HG03469 (cell line): ENCODE results near the gene MGAT4D.
"Not testable (repeated sequence)": the region's sequence is repeated elsewhere in the genome, so short reads cannot be mapped to it uniquely, and the experiment has no call there.

ENCODE experiments used
- ATAC-seq: cut with Tn5 transposase; IDR thresholded peaks from one replicate; pipeline ENCODE4 v1.9.1; 2021; ENCODE audit warnings: mild to moderate bottlenecking, moderate library complexity, moderate number of reproducible peaks; ENCODE audit not compliant: unreplicated experiment

The MGAT4D gene

DNA sequence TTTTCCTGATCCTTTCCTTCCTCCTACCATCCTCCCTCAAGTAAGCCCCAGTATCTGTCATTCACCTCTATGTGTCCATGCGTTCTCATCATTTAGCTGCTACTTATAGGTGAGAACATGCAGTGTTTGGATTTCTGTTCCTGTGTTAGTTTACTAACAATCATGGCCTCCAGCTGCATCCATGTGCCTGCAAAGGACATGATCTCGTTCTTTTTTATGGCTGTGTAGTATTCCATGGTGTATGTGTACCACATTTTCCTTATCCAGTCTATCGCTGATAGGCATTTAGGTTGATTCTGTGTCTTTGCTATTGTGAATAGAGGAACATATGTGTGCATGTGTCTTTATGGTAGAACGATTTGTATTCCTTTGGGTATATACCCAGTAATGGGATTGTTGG lies 53.7 kb downstream of the MGAT4D start:
- not testable (repeated sequence) for ATAC-seq

DNA sequence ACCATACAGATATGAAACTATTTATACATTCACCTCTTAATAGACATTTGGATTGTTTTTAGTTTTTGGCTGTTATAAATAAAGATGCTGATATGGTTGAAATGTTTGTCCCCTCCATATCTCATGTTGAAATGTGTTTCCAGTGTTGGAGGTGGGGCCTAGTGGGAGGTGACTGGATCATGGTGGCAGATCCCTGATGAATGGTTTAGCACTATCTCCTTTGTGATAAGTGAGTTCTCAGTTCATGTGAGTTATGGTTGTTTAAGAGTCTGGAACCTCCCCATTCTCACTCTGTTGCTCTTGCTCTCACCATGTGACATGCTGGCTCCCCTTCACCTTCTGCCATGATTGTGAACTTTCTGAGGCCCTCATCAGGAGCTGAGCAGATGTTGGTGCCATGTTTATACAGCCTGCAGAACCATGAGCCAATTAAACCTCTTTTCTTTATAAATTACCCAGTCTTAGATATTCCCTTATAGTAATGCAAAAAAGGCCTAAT lies 58.4 kb downstream of the MGAT4D start:
- no peak for ATAC-seq

GRCh38 chr4:140427919-140428471 lies 70.1 kb downstream of the MGAT4D start:
- ATAC-seq = no peak

GRCh38 chr4:140427106-140427918 lies 70.8 kb downstream of the MGAT4D start, which contains the start of gene CLGN:
TSS of gene CLGN (minus strand) at chr4:140427648. CDS start at chr4:140413078, 14,570 bp downstream.
- ATAC-seq = peak; percentile 77

DNA sequence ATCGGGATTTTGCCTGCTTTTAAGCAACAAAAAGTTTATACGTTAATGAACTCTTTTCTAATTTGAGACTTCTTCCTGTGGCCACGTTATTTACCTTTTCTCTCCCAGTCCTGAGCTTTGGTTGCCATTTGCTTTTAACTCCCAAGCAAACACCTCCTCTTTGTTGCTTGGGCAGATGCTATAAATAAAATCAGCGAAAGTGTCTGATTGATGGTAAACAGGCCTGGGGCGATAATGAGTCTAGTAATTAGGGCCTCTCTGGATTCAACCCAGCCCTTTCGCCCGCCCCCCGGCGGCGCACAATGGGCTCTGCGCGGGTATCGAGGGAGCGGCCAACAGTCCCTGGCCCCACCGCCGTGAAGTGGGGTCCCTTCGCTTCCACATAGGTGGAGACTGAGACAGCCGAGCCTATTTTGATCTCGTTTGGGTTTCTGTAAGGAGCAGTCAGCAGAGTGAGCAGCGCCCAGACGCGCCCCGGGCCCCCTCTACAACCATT lies 71.4 kb downstream of the MGAT4D start:
- ATAC-seq = peak; percentile 2

GRCh38 chr4:140423106-140423505 lies 75.0 kb downstream of the MGAT4D start:
- ATAC-seq = no peak

DNA sequence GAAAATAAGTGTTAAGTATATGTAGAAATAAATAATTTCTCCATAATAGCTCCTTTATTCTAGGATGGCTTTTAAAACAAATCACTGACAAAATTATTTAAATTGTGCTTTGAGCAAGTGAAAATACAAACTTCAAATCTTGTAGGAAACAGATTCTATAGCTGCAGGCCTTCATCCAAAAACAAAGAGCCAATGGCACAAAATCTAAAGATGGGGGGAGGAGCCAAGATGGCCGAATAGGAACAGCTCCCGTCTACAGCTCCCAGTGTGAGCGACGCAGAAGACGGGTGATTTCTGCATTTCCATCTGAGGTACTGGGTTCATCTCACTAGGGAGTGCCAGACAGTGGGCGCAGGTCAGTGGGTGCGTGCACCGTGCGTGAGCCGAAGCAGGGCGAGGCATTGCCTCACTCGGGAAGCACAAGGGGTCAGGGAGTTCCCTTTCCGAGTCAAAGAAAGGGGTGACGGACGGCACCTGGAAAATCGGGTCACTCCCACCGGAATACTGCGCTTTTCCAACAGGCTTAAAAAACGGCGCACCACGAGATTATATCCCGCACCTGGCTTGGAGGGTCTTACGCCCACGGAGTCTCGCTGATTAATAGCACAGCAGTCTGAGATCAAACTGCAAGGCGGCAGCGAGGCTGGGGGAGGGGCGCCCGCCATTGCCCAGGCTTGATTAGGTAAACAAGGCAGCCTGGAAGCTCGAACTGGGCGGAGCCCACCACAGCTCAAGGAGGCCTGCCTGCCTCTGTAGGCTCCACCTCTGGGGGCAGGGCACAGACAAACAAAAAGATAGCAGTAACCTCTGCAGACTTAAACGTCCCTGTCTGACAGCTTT lies 84.7 kb downstream of the MGAT4D start:
- ATAC-seq = not testable (repeated sequence)

DNA sequence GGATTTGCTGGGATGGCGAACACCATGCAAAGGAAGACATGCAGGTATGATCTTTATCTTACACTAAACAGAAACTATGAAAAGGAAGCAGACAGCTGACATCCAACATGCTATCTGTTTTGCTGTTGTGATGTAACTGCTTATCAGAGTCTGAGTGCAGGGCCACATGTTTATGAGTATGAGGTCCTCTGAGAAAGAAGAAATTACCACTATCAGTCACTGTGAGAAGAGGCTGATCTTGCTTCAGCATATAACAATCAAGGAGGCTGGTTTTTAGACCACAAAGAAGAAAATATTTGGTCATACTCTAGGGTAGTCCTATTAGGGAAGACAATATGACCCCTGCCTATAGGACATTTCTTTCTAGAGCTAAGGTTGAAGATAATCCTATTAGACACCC lies 89.1 kb downstream of the MGAT4D start:
- ATAC-seq = no peak

GRCh38 chr4:140406292-140406691 lies 91.8 kb downstream of the MGAT4D start:
- ATAC-seq = no peak

DNA sequence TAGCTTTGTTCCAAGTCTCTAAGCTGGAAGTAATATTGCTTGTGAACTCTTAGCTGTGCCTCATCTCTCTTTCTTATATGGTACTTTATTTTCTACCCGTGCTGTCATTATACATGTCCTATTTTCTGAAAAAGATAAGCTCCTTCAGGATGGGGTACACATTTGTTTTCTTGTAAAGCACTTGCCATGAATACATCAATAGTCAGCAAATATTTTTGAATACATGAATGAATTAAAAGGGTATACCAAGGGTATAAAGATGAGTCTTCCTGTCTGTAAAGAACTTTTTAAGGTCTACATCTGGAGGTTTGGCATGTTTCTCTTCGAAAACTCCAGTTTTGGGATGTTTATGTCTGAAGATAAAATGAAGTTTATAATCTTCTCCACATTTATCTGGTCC lies 98.0 kb downstream of the MGAT4D start:
- ATAC-seq = no peak

DNA sequence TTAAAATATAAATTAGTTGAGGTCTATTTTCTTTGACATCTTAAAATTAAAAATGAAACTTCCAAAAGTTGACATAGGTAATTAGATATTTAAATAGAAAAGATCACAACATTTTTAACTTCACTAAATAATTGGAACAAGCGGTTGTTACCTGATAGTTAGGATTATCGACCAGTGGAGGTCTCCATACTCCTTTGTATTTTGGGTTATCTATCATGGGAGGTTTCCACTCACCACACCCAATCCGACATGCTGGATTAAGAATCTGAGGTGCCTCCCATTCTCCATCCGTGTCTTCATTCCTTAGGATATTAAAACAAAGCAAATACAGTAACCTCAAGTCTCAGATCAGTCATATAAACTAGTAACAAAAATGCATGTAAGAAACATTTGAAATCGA lies 102.4 kb downstream of the MGAT4D start:
- ATAC-seq = no peak
